Neuronal stem cell (in vitro differentiated cells): Measurements from ENCODE around the gene RAPGEF1.
"Not testable (repeated sequence)": the region's sequence is repeated elsewhere in the genome, so short reads cannot be mapped to it uniquely, and the experiment has no call there.

Source experiments
- DNase-seq: peaks from one replicate; pipeline ENCODE4 v3.0.0-alpha.2; 2013; ENCODE audit warnings: low spot score
- H2AFZ ChIP-seq: one replicate; pipeline ENCODE4 v1.6.1; 2013; ENCODE audit warnings: mild to moderate bottlenecking, low read length, inconsistent platforms
- H2AK5ac ChIP-seq: 2 replicates; pipeline ENCODE4 v1.6.1; 2013; ENCODE audit warnings: low read depth, mild to moderate bottlenecking, inconsistent platforms, low read length, moderate library complexity, mixed read lengths
- H2BK120ac ChIP-seq: 2 replicates; pipeline ENCODE4 v1.6.1; 2013; ENCODE audit warnings: low read depth, mild to moderate bottlenecking, inconsistent platforms, low read length, moderate library complexity, mixed read lengths
- H2BK12ac ChIP-seq: one replicate; pipeline ENCODE4 v1.6.1; 2013; ENCODE audit warnings: low read length, inconsistent platforms
- H2BK15ac ChIP-seq: 2 replicates; pipeline ENCODE4 v1.6.1; 2013; ENCODE audit warnings: mild to moderate bottlenecking, low read length, inconsistent platforms, mixed read lengths
- H2BK5ac ChIP-seq: one replicate; pipeline ENCODE4 v1.6.1; 2013; ENCODE audit warnings: inconsistent platforms, mild to moderate bottlenecking, low read length, moderate library complexity
- H3K14ac ChIP-seq: one replicate; pipeline ENCODE4 v1.6.1; 2013; ENCODE audit warnings: low read length, inconsistent platforms
- H3K18ac ChIP-seq: 2 replicates; pipeline ENCODE4 v1.6.1; 2013; ENCODE audit warnings: low read length, inconsistent platforms
- H3K23ac ChIP-seq: 2 replicates; pipeline ENCODE4 v1.6.1; 2013; ENCODE audit warnings: low read depth, mild to moderate bottlenecking, mixed read lengths, low read length, inconsistent platforms; ENCODE audit not compliant: poor library complexity
- H3K27ac ChIP-seq: replicated peaks from 3 replicates; pipeline ENCODE4 v1.5.1; 2013; ENCODE audit warnings: low read length, inconsistent platforms
- H3K27me3 ChIP-seq, 3 experiments: 2 replicates each; pipeline ENCODE4 v1.6.1; 2013; ENCODE audit warnings: low read length in 3 of 3, mild to moderate bottlenecking in 2 of 3, inconsistent platforms in 1 of 3, low read depth in 1 of 3, mixed read lengths in 1 of 3, moderate library complexity in 1 of 3; ENCODE audit not compliant: control insufficient read depth in 3 of 3, insufficient read depth in 3 of 3
- H3K36me3 ChIP-seq, 2 donors: replicated peaks in 1 of 2; 2 replicates each; pipeline ENCODE4 v1.6.1; 2013; ENCODE audit warnings: low read length in 2 of 2; ENCODE audit not compliant: control insufficient read depth in 2 of 2, insufficient read depth in 2 of 2
- H3K4ac ChIP-seq: 2 replicates; pipeline ENCODE4 v1.6.1; 2013; ENCODE audit warnings: inconsistent platforms, mild to moderate bottlenecking, low read length, moderate library complexity
- H3K4me1 ChIP-seq, 2 donors: 1 replicate in 1 of 2; 2 replicates in 1 of 2; pipeline ENCODE4 v1.6.1; 2013; ENCODE audit warnings: low read length in 2 of 2, low read depth in 1 of 2; ENCODE audit not compliant: control insufficient read depth in 2 of 2, insufficient read depth in 1 of 2
- H3K4me2 ChIP-seq: one replicate; pipeline ENCODE4 v1.6.1; 2013; ENCODE audit warnings: mild to moderate bottlenecking, low read length, inconsistent platforms; ENCODE audit not compliant: insufficient read depth, poor library complexity, severe bottlenecking
- H3K4me3 ChIP-seq, 2 donors: 2 replicates each; pipeline ENCODE4 v1.5.1; 2013; ENCODE audit warnings: low read length in 2 of 2, mild to moderate bottlenecking in 2 of 2, inconsistent platforms in 1 of 2, moderate library complexity in 1 of 2
- H3K79me1 ChIP-seq: one replicate; pipeline ENCODE4 v1.6.1; 2013; ENCODE audit warnings: low read depth, mild to moderate bottlenecking, inconsistent platforms, low read length, moderate library complexity
- H3K9ac ChIP-seq: one replicate; pipeline ENCODE4 v1.6.1; 2013; ENCODE audit warnings: mild to moderate bottlenecking, low read depth, low read length, inconsistent platforms; ENCODE audit not compliant: poor library complexity
- H3K9me3 ChIP-seq, 2 donors: replicated peaks in 1 of 2; 2 replicates each; pipeline versions ENCODE3 to v1.6.1; 2013; ENCODE audit warnings: low read length in 2 of 2, mild to moderate bottlenecking in 2 of 2, inconsistent platforms in 1 of 2, low read depth in 1 of 2, mixed read lengths in 1 of 2, moderate library complexity in 1 of 2; ENCODE audit not compliant: control insufficient read depth in 2 of 2, insufficient read depth in 1 of 2
- H4K8ac ChIP-seq: one replicate; pipeline ENCODE4 v1.6.1; 2013; ENCODE audit warnings: low read depth, mild to moderate bottlenecking, inconsistent platforms, low read length, moderate library complexity
- H4K91ac ChIP-seq: one replicate; pipeline ENCODE4 v1.6.1; 2013; ENCODE audit warnings: low read length, low read depth, mild to moderate bottlenecking, inconsistent platforms; ENCODE audit not compliant: poor library complexity
- WGBS, 2 donors: extraction: QIAGEN DNeasy Blood & Tissue Kit; methylation state at CpG; one replicate each; pipeline ENCODE4 v1.1.7; 2013; ENCODE audit warnings: missing lambda C conversion rate in 2 of 2, mixed read lengths in 1 of 2; ENCODE audit not compliant: insufficient read length in 2 of 2, insufficient replicate concordance in 1 of 2; ENCODE audit errors: extremely low coverage in 2 of 2; 5-methylcytosine and 5-hydroxymethylcytosine counted together

The RAPGEF1 gene

DNA sequence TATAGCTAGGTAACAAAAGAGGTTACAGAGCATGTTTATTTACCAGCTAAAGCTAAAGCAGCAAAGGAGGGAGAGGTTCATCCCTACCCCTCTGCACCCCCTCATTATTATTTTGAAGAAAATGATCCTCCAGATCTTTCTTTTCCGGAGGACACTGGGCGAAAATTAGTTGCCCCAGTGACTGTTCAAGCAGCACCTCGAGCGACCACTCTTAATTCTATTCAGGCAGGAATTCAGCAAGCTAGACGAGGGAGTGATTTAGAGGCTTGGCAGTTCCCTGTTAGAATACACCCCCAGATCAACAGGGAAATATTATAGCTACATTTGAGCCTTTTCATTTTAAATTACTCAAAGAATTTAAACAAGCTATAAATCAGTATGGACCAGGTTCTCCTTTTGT is 58.8 kb downstream of the RAPGEF1 start:
- H3K27me3 ChIP-seq, H4K91ac ChIP-seq, DNase-seq, H3K18ac ChIP-seq, H3K27ac ChIP-seq, H2BK5ac ChIP-seq, H3K4ac ChIP-seq, H3K36me3 ChIP-seq, H3K4me3 ChIP-seq, H2BK120ac ChIP-seq, H2AFZ ChIP-seq, H3K14ac ChIP-seq, H3K9me3 ChIP-seq, H2BK15ac ChIP-seq, H3K9ac ChIP-seq, H3K79me1 ChIP-seq, H4K8ac ChIP-seq, H2BK12ac ChIP-seq, H3K4me2 ChIP-seq, H3K23ac ChIP-seq, H2AK5ac ChIP-seq: not testable (repeated sequence)
- WGBS, 2 donors: no CpG with 5 or more reads among the region's 5 CpGs
- peaks cover 16 to 35% of the 10 kb centered on the region in 2 donors for H3K4me1 ChIP-seq

DNA sequence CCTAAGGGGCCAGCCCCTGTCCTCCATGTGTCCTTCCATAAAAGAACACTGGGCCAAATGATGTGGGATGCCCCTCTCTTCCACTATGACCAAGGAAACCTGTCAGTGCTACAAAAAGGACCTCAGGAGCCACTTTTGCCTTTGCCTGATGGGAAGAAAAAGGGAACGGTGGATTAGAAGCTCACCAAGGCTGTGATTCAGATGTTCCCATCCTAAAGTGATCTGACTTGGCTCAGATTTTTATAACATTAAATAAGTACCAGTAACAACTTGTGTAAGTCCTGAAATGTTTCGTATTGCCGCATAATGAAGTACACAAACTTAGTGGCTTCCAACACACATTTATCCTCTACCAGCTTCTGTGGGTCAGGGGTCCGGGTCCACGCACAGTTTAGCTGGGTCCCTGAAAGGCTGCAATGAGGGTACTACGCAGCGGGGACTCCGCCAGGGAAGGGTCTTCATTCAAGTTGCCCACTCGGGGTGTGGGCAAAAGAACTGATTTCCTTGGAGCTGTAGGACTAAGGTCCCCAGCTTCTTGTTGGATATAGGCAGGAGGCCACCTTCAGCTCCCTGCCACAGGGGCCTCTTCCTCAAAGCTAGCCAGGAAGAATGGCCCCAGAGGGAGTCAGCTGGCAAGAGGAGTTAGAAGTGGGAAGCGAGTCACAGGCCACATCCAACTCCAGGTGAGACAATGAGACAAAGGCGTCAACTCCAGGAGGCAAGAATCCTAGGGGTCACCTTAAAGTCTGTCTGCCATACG is 60.4 kb downstream of the RAPGEF1 start:
- Histone ChIP-seq H3K4me3 (no peak overlapping the region), H3K4me2 (no peak overlapping the region)

DNA sequence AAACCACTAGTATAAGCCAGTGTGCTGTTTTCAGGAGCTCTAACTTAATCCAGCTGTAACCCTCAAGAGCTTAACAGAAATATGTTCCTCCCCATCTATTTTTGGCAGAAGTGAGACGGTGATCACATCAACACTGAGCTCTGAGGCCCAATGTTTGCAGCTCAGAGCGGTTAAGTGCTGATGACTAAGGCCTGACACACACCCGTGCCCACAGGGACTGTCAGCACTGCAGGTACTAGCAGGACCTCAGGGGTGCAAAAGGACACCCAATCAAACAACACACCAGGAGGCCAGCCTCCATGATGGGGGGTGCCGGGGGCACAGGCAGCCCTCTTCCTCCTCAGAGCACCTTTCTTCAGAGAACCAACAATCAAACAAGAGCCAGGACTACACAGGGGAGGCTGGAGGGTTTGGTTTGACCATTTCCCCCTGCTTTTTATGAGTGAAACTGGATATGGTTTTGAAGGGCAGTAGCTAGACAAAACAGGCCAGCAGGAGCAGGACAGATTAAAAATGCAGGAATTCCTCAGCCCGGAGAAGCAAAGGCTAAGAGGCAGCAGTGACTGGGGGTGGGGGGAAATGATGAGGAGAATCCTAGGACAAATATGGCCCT is 61.3 kb downstream of the RAPGEF1 start:
- WGBS, 2 donors: no CpG with 5 or more reads among the region's 5 CpGs
- H3K4me1 ChIP-seq: peaks cover 17 to 35% of the 10 kb centered on the region in 2 donors

More for the DNA sequence above, 60.4 kb downstream of the RAPGEF1 start:
- Histone ChIP-seq H2BK12ac (no peak overlapping the region), H3K9me3 (peaks cover 0 to 2% of the 10 kb centered on the region in 2 donors), H3K79me1 (peaks cover 2% of the 10 kb centered on the region), H3K4me1 (peaks cover 17 to 35% of the 10 kb centered on the region in 2 donors), H4K8ac (no peak overlapping the region), H3K4ac (no peak overlapping the region), H2AK5ac (no peak overlapping the region), H3K27ac (no peak overlapping the region), H2BK120ac (no peak overlapping the region), H3K9ac (no peak overlapping the region), H3K27me3 (no peaks in the 10 kb centered on the region), H3K18ac (no peak overlapping the region), H4K91ac (no peak overlapping the region), H3K14ac (no peak overlapping the region), H2AFZ (peak overlapping the region; percentile 30), H2BK15ac (no peak overlapping the region), H3K23ac (no peak overlapping the region), H2BK5ac (no peak overlapping the region), H3K36me3 (no peaks in the 10 kb centered on the region)
- DNase-seq: no peak
- WGBS, 2 donors: no CpG with 5 or more reads among the region's 12 CpGs

GRCh38 chr9:131677444-131678180 is 62.3 kb downstream of the RAPGEF1 start:
- Histone ChIP-seq H3K23ac (no peak overlapping the region), H3K9ac (no peak overlapping the region), H3K4me3 (no peak overlapping the region), H3K27me3 (no peaks in the 10 kb centered on the region), H2AFZ (no peak overlapping the region), H3K4me2 (no peak overlapping the region), H2BK5ac (no peak overlapping the region), H3K79me1 (peaks cover 2% of the 10 kb centered on the region), H4K91ac (no peak overlapping the region), H2BK12ac (no peak overlapping the region), H3K27ac (no peak overlapping the region), H4K8ac (no peak overlapping the region), H2BK120ac (no peak overlapping the region), H3K9me3 (peaks cover 0 to 2% of the 10 kb centered on the region in 2 donors), H3K4ac (no peak overlapping the region), H2BK15ac (no peak overlapping the region), H3K4me1 (peaks cover 17 to 35% of the 10 kb centered on the region in 2 donors), H2AK5ac (no peak overlapping the region), H3K18ac (no peak overlapping the region), H3K14ac (no peak overlapping the region), H3K36me3 (no peaks in the 10 kb centered on the region)
- DNase-seq: no peak
- WGBS, 2 donors: no CpG with 5 or more reads among the region's 9 CpGs

More for the DNA sequence above, 61.3 kb downstream of the RAPGEF1 start:
- no peak overlapping the region for H2BK12ac ChIP-seq
- no peak overlapping the region for H3K14ac ChIP-seq
- no peak overlapping the region for H4K8ac ChIP-seq
- H3K23ac ChIP-seq: no peak overlapping the region
- H3K27me3 ChIP-seq: no peaks in the 10 kb centered on the region
- H2BK5ac ChIP-seq: no peak overlapping the region
- H3K4ac ChIP-seq: no peak overlapping the region
- DNase-seq: peak; percentile 9
- H3K9me3 ChIP-seq: peaks cover 0 to 2% of the 10 kb centered on the region in 2 donors
- no peak overlapping the region for H3K4me2 ChIP-seq
- H3K27ac ChIP-seq: peak overlapping the region; percentile 8
- peak overlapping the region; percentile 30 for H2AFZ ChIP-seq
- H3K36me3 ChIP-seq: no peaks in the 10 kb centered on the region
- no peak overlapping the region for H4K91ac ChIP-seq
- H2AK5ac ChIP-seq: no peak overlapping the region
- H3K4me3 ChIP-seq: peak overlapping the region in 1 of 2 donors; percentile 8
- no peak overlapping the region for H2BK15ac ChIP-seq
- peaks cover 2% of the 10 kb centered on the region for H3K79me1 ChIP-seq
- no peak overlapping the region for H3K9ac ChIP-seq
- no peak overlapping the region for H3K18ac ChIP-seq
- H2BK120ac ChIP-seq: no peak overlapping the region
